ENCODE data around the gene LRRC61.

DNA sequence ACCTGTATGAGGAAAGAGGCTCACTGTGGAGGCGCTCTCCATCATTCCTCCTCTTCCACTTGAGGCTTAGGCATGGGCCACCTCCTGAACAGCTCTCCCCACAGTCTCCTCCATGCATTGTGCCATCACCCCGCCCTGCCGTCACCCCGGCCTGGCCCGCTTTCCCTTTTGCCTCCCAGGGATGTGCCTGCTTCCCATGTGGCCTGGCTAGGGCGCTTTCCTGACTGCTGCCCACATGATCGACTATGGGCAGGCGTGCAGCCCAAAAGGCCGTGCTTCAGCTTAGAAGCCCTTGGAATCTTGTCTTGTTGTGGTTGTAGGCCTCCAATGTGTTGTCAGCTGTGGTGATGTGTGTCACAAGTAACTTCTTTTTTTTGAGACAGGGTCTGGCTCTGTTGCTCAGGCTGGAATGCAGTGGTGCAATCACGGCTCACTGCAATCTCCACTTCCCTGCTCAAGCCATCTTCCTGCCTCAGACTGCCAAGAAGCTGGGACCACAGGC lies 2.0 kb downstream of the LRRC61 start:
- TF ChIP-seq OVOL3 (tag by site-specific recombination; IDR thresholded peaks at IDR 0.05) (no peak), CTCF (tag by site-specific recombination; IDR thresholded peaks at IDR 0.05) (no peak), ZNF514 (tag by site-specific recombination; IDR thresholded peaks at IDR 0.05) (no peak), KLF10 (tag by site-specific recombination; IDR thresholded peaks at IDR 0.05) (no peak), ZBTB17 (tag by site-specific recombination; IDR thresholded peaks at IDR 0.05) (no peak), ZNF530 (tag by site-specific recombination; IDR thresholded peaks at IDR 0.05; ENCODE audit: low read depth) (no peak), ZBTB7A (tag by site-specific recombination; IDR thresholded peaks at IDR 0.05; ENCODE audit: low read depth) (no peak), REST (tag by site-specific recombination; IDR thresholded peaks at IDR 0.05) (no peak)
